Epithelial cell of prostate (primary cell): Measurements from ENCODE around the gene CHST6.
"Not testable (repeated sequence)": the region's sequence is repeated elsewhere in the genome, so short reads cannot be mapped to it uniquely, and the experiment has no call there.

Experiments
- DNase-seq: peaks from one replicate; pipeline ENCODE4 v3.0.0-alpha.2; 2011; ENCODE audit warnings: low read depth, low spot score
- H3K27ac ChIP-seq: fragments of 450-650 bp; 2 replicates; pipeline ENCODE4 v1.5.1; 2017; ENCODE audit warnings: mild to moderate bottlenecking

The CHST6 gene

DNA sequence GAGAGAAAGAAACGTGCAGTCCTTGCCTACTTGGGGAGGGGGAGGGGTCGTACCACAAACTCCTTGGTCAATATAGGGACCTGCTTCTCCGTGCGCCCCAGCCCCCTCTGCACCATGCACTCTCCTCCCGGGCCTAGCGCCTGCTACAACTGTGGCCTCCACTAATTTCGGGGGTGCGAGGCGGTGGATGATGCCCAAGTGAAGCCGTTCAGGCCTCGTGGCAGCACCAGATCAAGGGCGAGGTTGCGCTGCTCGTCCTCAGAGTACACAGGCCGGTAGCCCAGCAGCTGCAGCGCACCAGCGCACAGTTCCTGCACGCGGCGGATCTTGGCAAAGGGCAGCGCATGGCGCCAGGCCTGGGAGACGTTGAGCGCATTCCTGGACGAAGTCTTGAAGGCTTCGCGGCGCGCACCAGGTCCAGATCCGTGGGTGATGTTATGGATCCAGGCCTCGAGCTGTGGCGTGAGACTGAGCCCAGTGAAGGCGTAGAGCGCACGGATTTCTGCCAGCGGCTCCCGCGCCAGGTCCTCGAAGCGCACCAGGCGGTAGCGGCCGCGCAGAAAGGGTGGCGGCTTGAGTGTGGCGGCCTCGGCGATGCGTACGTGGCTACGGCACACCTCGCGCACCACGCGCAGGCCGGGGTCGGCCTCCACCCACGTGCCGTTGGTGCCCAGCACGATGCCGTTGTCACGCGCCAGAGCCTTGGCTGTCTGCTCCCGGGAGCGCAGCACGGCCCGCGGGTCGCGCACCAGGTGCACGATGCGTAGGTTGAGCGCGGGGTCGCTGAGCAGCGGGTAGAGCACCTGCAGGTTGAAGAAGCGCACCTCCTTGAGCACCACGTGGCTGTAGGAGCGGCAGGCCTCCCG lies 16.5 kb downstream of the CHST6 start:
- no peak for DNase-seq
- H3K27ac ChIP-seq = no peak overlapping the region

DNA sequence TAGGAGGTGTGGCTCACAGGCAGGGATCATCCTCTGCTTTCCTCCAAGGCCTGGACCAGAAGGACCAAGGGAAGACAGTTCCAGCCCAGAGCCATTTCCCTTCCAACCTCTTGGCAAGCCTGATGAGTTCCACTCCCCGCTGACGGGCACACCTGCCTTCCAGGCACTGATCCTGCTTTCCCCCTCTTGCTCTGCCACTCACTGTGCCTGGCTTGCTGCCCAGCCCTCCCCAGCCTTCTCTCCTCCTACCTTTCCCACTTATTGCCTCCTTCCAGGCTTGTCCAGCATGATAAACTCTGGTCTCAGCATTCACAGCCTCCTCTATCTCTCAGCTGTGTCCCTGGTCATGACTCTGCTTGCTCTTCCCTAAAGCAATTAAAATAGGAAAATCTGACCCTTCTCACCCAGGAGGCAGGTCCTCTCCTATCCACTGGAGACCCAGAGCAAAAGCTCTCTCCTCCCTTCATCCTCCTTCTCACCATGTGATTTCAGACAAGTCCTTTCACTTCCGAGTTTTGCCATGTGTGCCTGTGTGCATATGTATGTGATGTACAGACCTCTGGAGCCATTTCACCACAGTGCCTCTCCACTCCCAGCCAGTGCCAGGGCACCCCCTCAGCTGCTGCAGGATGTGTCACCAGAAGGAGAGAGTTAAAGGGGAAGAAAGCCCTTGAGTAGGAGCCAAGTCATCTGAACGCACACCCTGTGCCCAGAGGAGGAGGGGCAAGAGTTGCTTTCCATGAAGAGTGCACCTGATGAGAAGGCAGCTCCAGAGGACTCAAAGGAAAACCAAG lies 17.4 kb downstream of the CHST6 start:
- H3K27ac ChIP-seq = peak overlapping the region; percentile 45
- DNase-seq = no peak

GRCh38 chr16:75476817-75477216 lies 18.4 kb downstream of the CHST6 start:
- peak overlapping the region; percentile 45 for H3K27ac ChIP-seq
- DNase-seq = no peak

- DNase-seq = no peak
- H3K27ac ChIP-seq = no peak overlapping the region
Measured at GRCh38 chr16:75475420-75475847, 19.8 kb downstream of the CHST6 start.

GRCh38 chr16:75472908-75473877 lies 22.0 kb downstream of the CHST6 start:
- no peak for DNase-seq
- peak overlapping the region; percentile 36 for H3K27ac ChIP-seq

DNA sequence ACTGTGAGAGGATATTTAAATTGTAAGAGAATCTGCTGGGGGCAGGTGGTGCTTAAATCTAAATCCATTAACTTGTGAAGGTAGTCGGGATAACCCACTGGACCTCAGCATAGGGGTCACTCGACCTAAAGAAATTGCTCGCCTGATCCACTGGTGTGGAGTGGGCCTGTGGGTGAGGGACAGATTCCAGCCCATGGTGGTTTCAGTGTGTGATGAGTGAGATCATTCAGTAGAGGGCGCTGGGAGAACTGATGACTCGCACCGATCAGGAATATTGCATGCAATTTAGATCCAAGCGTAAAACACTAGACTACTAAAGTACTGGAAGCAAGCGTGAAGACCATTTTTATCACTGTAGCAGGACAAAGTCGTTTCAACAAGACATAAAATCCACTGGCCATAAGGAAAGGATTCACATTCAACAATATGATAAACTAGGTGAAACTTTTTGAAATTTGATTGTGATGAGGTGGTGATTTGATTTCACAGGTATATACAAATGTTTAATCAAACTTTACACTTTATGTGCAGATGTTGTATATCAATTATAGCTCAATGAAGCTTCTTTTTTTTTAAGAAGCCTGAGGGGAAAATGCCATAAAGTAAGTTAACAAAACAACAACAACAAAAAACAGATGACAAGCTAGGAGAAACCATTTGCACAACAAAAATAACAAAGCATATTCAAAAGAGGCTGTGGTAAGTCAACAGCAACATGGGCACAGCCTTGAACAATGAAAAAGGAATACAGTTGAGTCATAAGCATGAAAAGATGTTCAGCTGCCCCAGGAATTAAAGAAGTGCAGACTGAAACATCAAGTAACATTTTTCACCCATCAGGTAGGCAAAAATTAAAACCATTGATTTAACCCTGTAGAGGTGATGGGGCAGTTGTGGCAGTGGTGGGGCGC lies 23.3 kb downstream of the CHST6 start:
- no peak for DNase-seq

DNA sequence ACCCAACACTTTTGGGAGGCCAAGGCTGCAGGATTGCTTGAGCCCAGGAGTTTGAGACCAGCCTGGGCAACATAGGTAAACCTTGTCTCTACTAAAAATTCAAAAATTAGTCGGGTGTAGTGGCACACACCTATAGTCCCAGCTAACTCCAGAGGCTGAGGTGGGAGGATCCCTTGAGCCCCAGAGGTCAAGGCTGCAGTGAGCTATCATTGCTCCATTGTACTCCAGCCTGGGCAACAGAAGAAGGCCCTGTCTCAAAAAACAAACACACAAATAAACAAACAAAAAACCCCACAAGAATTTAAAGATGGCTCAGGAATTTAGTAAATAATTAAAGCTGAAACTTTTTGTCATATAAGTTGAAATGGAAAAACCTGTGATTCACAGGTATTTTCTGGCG lies 28.5 kb downstream of the CHST6 start:
- DNase-seq = no peak
- H3K27ac ChIP-seq = no peak overlapping the region

More for the DNA sequence above, 23.3 kb downstream of the CHST6 start:
- peak overlapping the region; percentile 36 for H3K27ac ChIP-seq

DNA sequence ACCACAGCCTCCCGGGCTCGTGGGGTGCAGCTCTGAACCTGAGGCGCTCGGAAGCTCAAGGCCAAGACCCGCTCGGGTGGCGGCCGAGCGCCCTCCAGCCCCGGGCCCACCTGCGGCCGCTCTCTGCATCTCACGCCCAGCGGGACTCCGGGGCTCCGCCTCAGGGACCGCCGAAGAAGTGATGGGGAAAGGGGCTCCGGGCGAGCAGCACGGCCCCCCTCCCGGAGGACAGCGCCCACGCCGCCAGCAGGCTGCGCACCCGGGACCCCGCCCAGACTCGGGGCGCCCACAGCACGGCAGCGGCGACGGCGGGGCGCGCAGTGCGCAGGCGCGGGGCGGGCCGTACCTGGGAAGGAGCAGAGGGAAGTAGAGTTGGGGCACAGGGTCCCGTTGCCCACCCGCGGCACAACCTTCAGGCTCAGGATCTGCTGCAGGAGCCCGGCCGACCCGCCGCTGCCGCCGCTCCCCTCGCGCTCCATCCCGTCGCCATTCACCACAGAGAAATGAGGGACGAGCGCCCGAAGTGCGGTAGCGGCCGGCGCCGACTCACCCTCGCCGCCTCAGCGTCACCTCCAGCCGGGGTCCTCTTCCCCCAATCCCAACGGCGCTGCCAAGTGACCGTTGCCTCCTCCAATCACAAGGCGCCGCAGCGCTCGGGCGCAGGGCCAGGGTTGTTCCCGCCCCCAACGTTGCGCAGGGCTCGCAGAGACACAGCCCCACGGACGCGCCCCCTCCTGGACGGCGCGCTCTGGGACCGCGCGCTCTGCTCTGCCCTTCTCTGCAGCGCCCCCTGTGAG lies 30.9 kb downstream of the CHST6 start, which contains the start of gene TMEM170A:
TMEM170A (minus strand) TSS at position 568 of the 797 bp plus-strand sequence; CDS start at position 479, 89 bp downstream.
- H3K27ac ChIP-seq = peak within 1 kb of the TSS; percentile 80
- peak; percentile 94 for DNase-seq

DNA sequence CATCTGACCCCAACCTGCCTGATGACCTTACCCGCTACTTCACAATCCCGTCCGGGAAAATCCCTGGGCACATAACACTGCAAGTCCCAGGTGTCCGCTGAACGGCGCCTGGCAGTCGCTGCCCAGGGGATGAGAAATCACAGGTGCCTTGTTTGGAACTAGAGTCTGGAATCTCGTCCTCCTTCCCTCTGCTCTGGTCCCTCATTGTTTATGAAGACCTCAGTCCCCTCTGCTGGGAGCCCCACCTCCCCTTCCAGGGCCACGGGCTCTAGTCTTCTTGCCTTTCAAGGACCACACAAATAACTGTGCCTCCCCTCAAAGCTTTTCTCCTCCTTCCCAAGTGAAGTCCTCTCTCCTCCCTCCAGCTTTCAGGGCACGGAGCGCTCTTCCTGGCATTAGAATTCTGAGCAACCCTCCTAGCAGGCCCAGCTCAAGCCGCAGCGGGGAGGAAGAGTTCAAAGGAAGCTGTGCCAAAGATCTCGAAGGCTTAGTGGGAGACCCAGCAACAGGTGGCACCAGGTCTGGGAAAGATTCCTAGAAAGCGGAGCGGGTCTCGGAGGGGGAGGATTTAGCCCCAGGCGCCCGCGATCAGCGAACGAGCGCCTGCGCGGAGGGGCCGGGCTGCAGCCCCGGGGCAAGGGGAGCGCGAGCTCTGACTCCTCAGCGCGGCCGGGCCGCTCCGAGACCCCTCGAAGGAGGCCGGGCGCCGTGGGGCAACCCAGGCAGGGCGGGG lies 31.7 kb downstream of the CHST6 start:
- not testable (repeated sequence) for DNase-seq
- peak overlapping the region; percentile 80 for H3K27ac ChIP-seq

GRCh38 chr16:75462806-75463205 lies 32.4 kb downstream of the CHST6 start:
- H3K27ac ChIP-seq = no peak overlapping the region

DNA sequence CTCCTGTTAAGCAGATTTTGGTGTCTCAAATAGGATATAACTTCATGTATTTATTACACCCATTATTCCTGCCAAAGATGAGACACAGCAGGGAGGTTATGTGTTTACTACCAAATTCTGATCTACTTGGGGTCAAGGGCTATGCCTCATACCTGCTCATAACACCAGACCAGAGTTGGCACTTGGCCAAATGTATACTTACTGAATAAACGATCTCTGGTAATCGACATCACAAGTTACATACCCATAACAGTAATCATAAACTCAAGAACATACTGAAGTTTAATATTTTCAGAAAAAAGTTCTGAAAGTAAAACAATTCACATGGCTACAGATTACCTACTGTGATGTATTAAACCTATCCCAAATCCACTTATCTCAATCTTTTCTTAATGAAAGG lies 33.7 kb downstream of the CHST6 start:
- no peak for DNase-seq
- no peak overlapping the region for H3K27ac ChIP-seq

More at GRCh38 chr16:75462806-75463205, 32.4 kb downstream of the CHST6 start:
- no peak for DNase-seq

DNA sequence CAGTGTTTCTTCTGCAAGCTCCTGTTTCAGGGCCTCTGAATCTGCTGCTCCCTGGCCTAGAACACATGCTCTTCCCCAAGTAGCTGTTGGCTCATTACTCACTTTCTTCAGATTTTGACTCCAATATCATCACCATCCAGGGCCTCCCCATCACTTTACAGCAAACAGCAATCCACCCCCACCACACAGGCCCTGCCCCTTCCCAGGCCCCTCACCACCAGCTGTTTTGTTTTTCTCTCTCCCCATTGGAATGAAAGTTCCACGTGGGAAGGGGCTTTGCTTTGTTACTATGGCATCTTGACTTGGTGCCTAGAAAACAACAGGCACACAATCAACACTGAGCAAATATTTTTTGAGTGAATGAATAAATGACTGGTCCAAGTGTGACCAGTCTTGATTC lies 34.8 kb downstream of the CHST6 start:
- DNase-seq = no peak
- H3K27ac ChIP-seq = no peak overlapping the region

GRCh38 chr16:75459691-75460090 lies 35.5 kb downstream of the CHST6 start:
- H3K27ac ChIP-seq = no peak overlapping the region
- no peak for DNase-seq

GRCh38 chr16:75458439-75458838 lies 36.8 kb downstream of the CHST6 start:
- H3K27ac ChIP-seq = no peak overlapping the region
- DNase-seq = no peak

- no peak overlapping the region for H3K27ac ChIP-seq
- DNase-seq = no peak
Measured at GRCh38 chr16:75458029-75458428, 37.2 kb downstream of the CHST6 start.

DNA sequence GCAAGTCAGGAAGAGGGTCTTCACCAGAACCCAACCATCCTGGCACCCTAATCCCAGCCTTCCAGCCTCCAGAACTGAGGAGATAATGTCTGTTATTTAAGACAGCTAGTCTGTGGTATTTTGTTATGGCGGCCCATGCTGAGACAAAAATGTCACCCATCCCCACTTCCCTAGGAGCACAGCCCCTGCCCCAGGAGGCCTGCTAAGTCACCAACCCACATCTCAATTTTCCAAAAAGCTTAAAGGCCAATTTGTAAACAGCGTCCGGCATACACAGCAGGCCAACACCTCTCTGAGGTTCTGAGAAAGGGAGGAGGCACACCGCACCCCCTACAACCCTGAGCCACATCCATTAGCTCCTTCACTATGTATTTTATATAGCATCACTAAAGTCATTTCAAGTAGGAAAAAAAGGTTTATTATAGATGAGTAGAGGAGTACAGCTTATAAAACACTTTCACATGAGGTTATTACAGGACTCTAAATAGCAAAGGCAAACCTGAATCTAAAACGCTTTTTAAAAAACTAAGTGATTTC lies 37.7 kb downstream of the CHST6 start:
- DNase-seq = no peak
- no peak overlapping the region for H3K27ac ChIP-seq

DNA sequence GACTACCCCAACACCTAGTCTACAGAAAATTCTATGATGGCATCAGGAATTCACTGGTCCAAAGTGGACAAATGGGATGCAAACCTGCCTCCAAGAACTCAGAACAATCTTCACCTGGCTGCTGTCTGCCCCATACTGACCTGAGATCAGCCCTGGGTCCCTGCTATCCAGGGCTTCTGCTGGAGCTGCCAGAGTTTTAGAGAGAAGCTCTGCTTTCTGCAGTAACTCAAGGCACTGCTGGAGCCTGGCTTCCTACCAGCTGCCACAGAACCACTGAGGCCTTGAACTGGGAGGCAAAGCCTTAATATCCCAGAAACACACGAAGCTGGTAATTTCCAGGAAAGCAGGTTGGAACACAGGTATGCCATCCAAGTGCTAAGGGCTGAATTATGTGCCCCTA lies 38.3 kb downstream of the CHST6 start:
- H3K27ac ChIP-seq = no peak overlapping the region
- DNase-seq = no peak
